Activated CD4-positive, alpha-beta T cell treated with anti-CD3 and anti-CD28 coated beads for 4 hours (primary cell): ENCODE measurements around the gene GALNTL6.
"Not testable (repeated sequence)": the region's sequence is repeated elsewhere in the genome, so short reads cannot be mapped to it uniquely, and the experiment has no call there.

ENCODE experiments used
- DNase-seq, 2 donors: peaks; one replicate each; pipeline ENCODE4 v3.0.0-alpha.2; 2020

Gene GALNTL6

GRCh38 chr4:172688534-172688933 lies 875.3 kb downstream of the GALNTL6 start:
- no peak for DNase-seq

GRCh38 chr4:172691552-172691951 lies 878.3 kb downstream of the GALNTL6 start:
- no peak for DNase-seq

GRCh38 chr4:172692701-172693100 lies 879.5 kb downstream of the GALNTL6 start:
- DNase-seq = no peak

GRCh38 chr4:172698256-172698655 lies 885.1 kb downstream of the GALNTL6 start:
- DNase-seq = no peak

- no peak for DNase-seq
Measured at GRCh38 chr4:172705565-172705964, 892.4 kb downstream of the GALNTL6 start.

GRCh38 chr4:172706000-172706399 lies 892.8 kb downstream of the GALNTL6 start:
- no peak for DNase-seq

- DNase-seq = no peak
Measured at GRCh38 chr4:172707622-172708021, 894.4 kb downstream of the GALNTL6 start.

GRCh38 chr4:172708184-172708583 lies 895.0 kb downstream of the GALNTL6 start:
- DNase-seq = no peak

GRCh38 chr4:172709376-172709775 lies 896.2 kb downstream of the GALNTL6 start:
- no peak for DNase-seq

- DNase-seq = no peak
Measured at GRCh38 chr4:172716291-172716690, 903.1 kb downstream of the GALNTL6 start.

GRCh38 chr4:172721659-172722058 lies 908.5 kb downstream of the GALNTL6 start:
- no peak for DNase-seq

- no peak for DNase-seq
Measured at GRCh38 chr4:172725581-172725980, 912.4 kb downstream of the GALNTL6 start.

- no peak for DNase-seq
Measured at GRCh38 chr4:172726001-172726423, 912.8 kb downstream of the GALNTL6 start.

GRCh38 chr4:172727631-172728030 lies 914.4 kb downstream of the GALNTL6 start:
- DNase-seq = no peak

GRCh38 chr4:172733645-172734044 lies 920.4 kb downstream of the GALNTL6 start:
- DNase-seq = not testable (repeated sequence)

- no peak for DNase-seq
Measured at GRCh38 chr4:172734555-172734954, 921.4 kb downstream of the GALNTL6 start.

- DNase-seq = no peak
Measured at GRCh38 chr4:172736046-172736445, 922.8 kb downstream of the GALNTL6 start.

- no peak for DNase-seq
Measured at GRCh38 chr4:172740434-172740833, 927.2 kb downstream of the GALNTL6 start.

- no peak for DNase-seq
Measured at GRCh38 chr4:172750910-172751309, 937.7 kb downstream of the GALNTL6 start.

GRCh38 chr4:172751550-172751949 lies 938.3 kb downstream of the GALNTL6 start:
- DNase-seq = no peak

- DNase-seq = no peak
Measured at GRCh38 chr4:172758586-172759340, 945.6 kb downstream of the GALNTL6 start.

GRCh38 chr4:172760512-172760911 lies 947.3 kb downstream of the GALNTL6 start:
- no peak for DNase-seq

- no peak for DNase-seq
Measured at GRCh38 chr4:172762895-172763294, 949.7 kb downstream of the GALNTL6 start.

GRCh38 chr4:172770787-172771186 lies 957.6 kb downstream of the GALNTL6 start:
- DNase-seq = no peak

GRCh38 chr4:172772781-172773180 lies 959.6 kb downstream of the GALNTL6 start:
- DNase-seq = no peak
